ENCODE data around the gene OTOGL. TPM values are rescaled to one million over a fixed set of nuclear protein-coding genes. Genes with fewer than 3 reads are reported as not detected.
"Not testable (repeated sequence)": the region's sequence is repeated elsewhere in the genome, so short reads cannot be mapped to it uniquely, and the experiment has no call there.

OTOGL gene
- total and polyA plus RNA-seq, 4 donors = 0.20 to 0.62 (median 0.54) TPM; not detected in 1

DNA sequence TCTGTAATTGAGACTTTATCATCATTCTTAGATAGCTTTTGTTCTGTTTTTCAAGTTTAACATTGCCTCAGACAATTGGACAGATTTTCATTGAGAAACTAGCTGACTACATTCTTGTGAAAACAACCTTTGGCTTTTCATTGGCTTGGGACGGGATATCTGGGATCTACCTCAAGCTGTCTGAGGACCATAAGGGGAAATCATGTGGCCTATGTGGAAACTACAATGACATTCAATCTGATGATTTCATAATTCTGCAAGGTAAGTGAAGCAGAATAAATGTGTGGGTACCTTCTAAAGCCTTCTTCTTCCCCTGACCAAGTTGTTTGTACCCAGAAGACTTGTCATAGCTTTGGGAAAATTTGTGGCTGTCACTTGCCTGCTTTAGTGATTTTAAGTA is 133.5 kb downstream of the OTOGL start:
- Histone ChIP-seq H3K4me3 (ENCODE audit: low read length in 2 of 2) (no peak overlapping the region), H3K9me3 (ENCODE audit: control insufficient read depth, low read length) (no peaks in the 10 kb centered on the region), H3K4me1 (ENCODE audit: control insufficient read depth in 1 of 2, insufficient read depth in 2 of 2, low read length in 2 of 2) (no peaks in the 10 kb centered on the region), H3K27ac (ENCODE audit: low read depth in 1 of 2, low read length in 2 of 2) (no peak overlapping the region), H3K27me3 (ENCODE audit: control insufficient read depth in 1 of 2, insufficient read depth in 2 of 2, low read length in 1 of 2) (no peaks in the 10 kb centered on the region), H3K36me3 (ENCODE audit: control insufficient read depth in 1 of 2, insufficient read depth in 2 of 2, low read length in 1 of 2) (no peaks in the 10 kb centered on the region)
- intact Hi-C loops (cut with DNase I) = no loop called here
- DNase-seq (no peak), ATAC-seq (ENCODE audit: low FRiP score) (no peak)
- 77 to 84% methylated on average over 1 of the region's 1 CpG for WGBS, 2 donors

DNA sequence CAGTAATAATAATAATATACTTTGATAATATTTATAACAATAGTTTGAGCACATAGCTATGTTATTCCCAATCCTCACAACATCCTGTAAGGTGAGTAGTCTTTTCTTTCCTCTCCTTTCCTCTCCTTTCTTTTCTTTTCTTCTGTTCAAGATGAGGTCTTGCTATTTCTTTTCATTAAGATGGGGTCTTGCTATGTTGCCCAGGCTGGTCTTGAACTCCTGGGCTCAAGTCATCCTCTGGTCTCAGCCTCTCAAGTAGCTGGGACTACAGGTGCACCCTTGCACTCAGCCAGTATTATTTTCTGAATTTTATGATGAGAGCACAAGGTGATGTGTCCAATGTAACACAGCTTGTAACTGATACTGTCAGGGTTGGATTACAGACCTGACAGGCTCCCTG is 134.6 kb downstream of the OTOGL start:
- H3K27ac ChIP-seq (ENCODE audit: low read depth in 1 of 2, low read length in 2 of 2) = no peak overlapping the region
- H3K4me3 ChIP-seq (ENCODE audit: low read length in 2 of 2) = no peak overlapping the region
- no peaks in the 10 kb centered on the region for H3K9me3 ChIP-seq (ENCODE audit: control insufficient read depth, low read length)
- ATAC-seq (ENCODE audit: low FRiP score) (no peak), DNase-seq (no peak)
- H3K27me3 ChIP-seq (ENCODE audit: control insufficient read depth in 1 of 2, insufficient read depth in 2 of 2, low read length in 1 of 2) = no peaks in the 10 kb centered on the region
- no peaks in the 10 kb centered on the region for H3K36me3 ChIP-seq (ENCODE audit: control insufficient read depth in 1 of 2, insufficient read depth in 2 of 2, low read length in 1 of 2)
- no peaks in the 10 kb centered on the region for H3K4me1 ChIP-seq (ENCODE audit: control insufficient read depth in 1 of 2, insufficient read depth in 2 of 2, low read length in 2 of 2)
- intact Hi-C loops (cut with DNase I) = no loop called here

- DNase-seq (no peak), ATAC-seq (ENCODE audit: low FRiP score) (no peak)
- H3K27ac ChIP-seq (ENCODE audit: low read depth in 1 of 2, low read length in 2 of 2) = no peak overlapping the region
- no peaks in the 10 kb centered on the region for H3K36me3 ChIP-seq (ENCODE audit: control insufficient read depth in 1 of 2, insufficient read depth in 2 of 2, low read length in 1 of 2)
- no peaks in the 10 kb centered on the region for H3K27me3 ChIP-seq (ENCODE audit: control insufficient read depth in 1 of 2, insufficient read depth in 2 of 2, low read length in 1 of 2)
- no peaks in the 10 kb centered on the region for H3K9me3 ChIP-seq (ENCODE audit: control insufficient read depth, low read length)
- H3K4me1 ChIP-seq (ENCODE audit: control insufficient read depth in 1 of 2, insufficient read depth in 2 of 2, low read length in 2 of 2) = no peaks in the 10 kb centered on the region
- H3K4me3 ChIP-seq (ENCODE audit: low read length in 2 of 2) = no peak overlapping the region
- WGBS, 2 donors = 82 to 85% methylated on average over 3 of the region's 3 CpGs
- intact Hi-C loops (cut with DNase I) = no loop called here
Measured at GRCh38 chr12:80234667-80235066, 135.3 kb downstream of the OTOGL start.

DNA sequence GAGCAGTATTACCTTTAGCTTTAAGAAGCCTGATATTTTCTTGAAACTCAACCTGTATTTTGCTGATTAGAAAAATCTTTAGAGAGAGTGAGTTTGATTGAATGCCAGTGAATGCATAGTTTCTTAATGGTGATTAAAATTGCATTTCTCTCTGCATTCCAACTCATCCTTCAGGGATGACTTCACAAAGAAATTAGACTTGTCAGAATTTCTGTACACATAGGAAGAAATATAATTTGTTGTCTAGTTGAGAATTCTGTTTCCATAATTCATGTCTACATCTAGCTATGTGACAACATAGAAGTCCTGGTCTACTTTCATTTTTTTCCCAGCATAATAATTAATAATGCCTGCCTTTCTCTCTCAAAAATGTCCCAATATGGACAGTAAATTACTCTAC is 136.6 kb downstream of the OTOGL start:
- no peak for ATAC-seq (ENCODE audit: low FRiP score)
- no peaks in the 10 kb centered on the region for H3K9me3 ChIP-seq (ENCODE audit: control insufficient read depth, low read length)
- H3K4me3 ChIP-seq (ENCODE audit: low read length in 2 of 2) = no peak overlapping the region
- H3K36me3 ChIP-seq (ENCODE audit: control insufficient read depth in 1 of 2, insufficient read depth in 2 of 2, low read length in 1 of 2) = no peaks in the 10 kb centered on the region
- no peak for DNase-seq
- intact Hi-C loops (cut with DNase I) = no loop called here
- no peak overlapping the region for H3K27ac ChIP-seq (ENCODE audit: low read depth in 1 of 2, low read length in 2 of 2)
- no peaks in the 10 kb centered on the region for H3K4me1 ChIP-seq (ENCODE audit: control insufficient read depth in 1 of 2, insufficient read depth in 2 of 2, low read length in 2 of 2)
- no peaks in the 10 kb centered on the region for H3K27me3 ChIP-seq (ENCODE audit: control insufficient read depth in 1 of 2, insufficient read depth in 2 of 2, low read length in 1 of 2)

- H3K4me3 ChIP-seq (ENCODE audit: low read length in 2 of 2) = no peak overlapping the region
- H3K4me1 ChIP-seq (ENCODE audit: control insufficient read depth in 1 of 2, insufficient read depth in 2 of 2, low read length in 2 of 2) = no peaks in the 10 kb centered on the region
- no peak for DNase-seq
- no peak overlapping the region for H3K27ac ChIP-seq (ENCODE audit: low read depth in 1 of 2, low read length in 2 of 2)
- ATAC-seq (ENCODE audit: low FRiP score) = no peak
- H3K9me3 ChIP-seq (ENCODE audit: control insufficient read depth, low read length) = no peaks in the 10 kb centered on the region
- H3K36me3 ChIP-seq (ENCODE audit: control insufficient read depth in 1 of 2, insufficient read depth in 2 of 2, low read length in 1 of 2) = no peaks in the 10 kb centered on the region
- no peaks in the 10 kb centered on the region for H3K27me3 ChIP-seq (ENCODE audit: control insufficient read depth in 1 of 2, insufficient read depth in 2 of 2, low read length in 1 of 2)
- intact Hi-C loops (cut with DNase I) = no loop called here
Measured at GRCh38 chr12:80239867-80240266, 140.5 kb downstream of the OTOGL start.

GRCh38 chr12:80241576-80242273 is 142.4 kb downstream of the OTOGL start:
- WGBS, 2 donors = 4 to 7% methylated on average over 5 of the region's 5 CpGs
- no peak for DNase-seq
- Histone ChIP-seq H3K9me3 (ENCODE audit: control insufficient read depth, low read length) (no peaks in the 10 kb centered on the region), H3K4me1 (ENCODE audit: control insufficient read depth in 1 of 2, insufficient read depth in 2 of 2, low read length in 2 of 2) (no peaks in the 10 kb centered on the region), H3K27ac (ENCODE audit: low read depth in 1 of 2, low read length in 2 of 2) (peak overlapping the region in 1 of 2 donors; percentile 18), H3K4me3 (ENCODE audit: low read length in 2 of 2) (no peak overlapping the region), H3K27me3 (ENCODE audit: control insufficient read depth in 1 of 2, insufficient read depth in 2 of 2, low read length in 1 of 2) (no peaks in the 10 kb centered on the region), H3K36me3 (ENCODE audit: control insufficient read depth in 1 of 2, insufficient read depth in 2 of 2, low read length in 1 of 2) (no peaks in the 10 kb centered on the region)
- intact Hi-C loops (cut with DNase I) = no loop called here
- no peak for ATAC-seq (ENCODE audit: low FRiP score)

DNA sequence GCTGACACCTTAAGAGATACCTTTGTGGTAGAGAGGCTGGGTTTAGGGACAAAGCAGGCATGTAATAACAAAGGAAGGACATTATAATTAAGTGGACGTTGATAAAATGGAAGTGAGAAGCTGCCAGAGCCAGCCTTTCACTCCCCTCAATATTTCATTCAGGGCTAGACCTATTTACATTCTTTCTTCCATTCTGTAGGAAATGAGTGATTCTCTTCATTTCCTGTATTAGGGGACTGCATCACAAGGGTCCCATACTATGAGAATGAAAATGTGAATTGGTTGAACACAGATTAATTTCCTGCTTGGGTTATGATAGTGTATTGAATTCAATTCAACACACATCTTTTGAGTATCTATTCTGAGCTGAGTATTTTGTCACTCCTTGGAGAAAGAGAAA is 143.0 kb downstream of the OTOGL start:
- Histone ChIP-seq H3K9me3 (ENCODE audit: control insufficient read depth, low read length) (no peaks in the 10 kb centered on the region), H3K27me3 (ENCODE audit: control insufficient read depth in 1 of 2, insufficient read depth in 2 of 2, low read length in 1 of 2) (no peaks in the 10 kb centered on the region), H3K4me1 (ENCODE audit: control insufficient read depth in 1 of 2, insufficient read depth in 2 of 2, low read length in 2 of 2) (no peaks in the 10 kb centered on the region), H3K4me3 (ENCODE audit: low read length in 2 of 2) (no peak overlapping the region), H3K27ac (ENCODE audit: low read depth in 1 of 2, low read length in 2 of 2) (peak overlapping the region in 1 of 2 donors; percentile 18), H3K36me3 (ENCODE audit: control insufficient read depth in 1 of 2, insufficient read depth in 2 of 2, low read length in 1 of 2) (no peaks in the 10 kb centered on the region)
- no peak for ATAC-seq (ENCODE audit: low FRiP score)
- DNase-seq = no peak
- intact Hi-C loops (cut with DNase I) = no loop called here
- 4 to 8% methylated on average over 1 of the region's 1 CpG for WGBS, 2 donors

DNA sequence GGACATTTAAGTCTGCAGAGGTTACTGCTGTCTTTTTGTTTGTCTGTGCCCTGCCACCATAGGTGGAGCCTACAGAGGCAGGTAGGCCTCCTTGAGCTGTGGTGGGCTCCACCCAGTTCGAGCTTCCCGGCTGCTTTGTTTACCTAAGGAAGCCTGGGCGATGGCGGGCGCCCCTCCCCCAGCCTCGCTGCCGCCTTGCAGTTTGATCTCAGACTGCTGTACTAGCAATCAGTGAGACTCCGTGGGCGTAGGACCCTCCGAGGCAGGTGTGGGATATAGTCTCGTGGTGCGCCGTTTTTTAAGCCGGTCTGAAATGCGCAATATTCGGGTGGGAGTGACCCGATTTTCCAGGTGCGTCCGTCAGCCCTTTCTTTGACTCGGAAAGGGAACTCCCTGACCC is 150.2 kb downstream of the OTOGL start:
- ATAC-seq (ENCODE audit: low FRiP score); H3K27me3 ChIP-seq (ENCODE audit: control insufficient read depth in 1 of 2, insufficient read depth in 2 of 2, low read length in 1 of 2); H3K27ac ChIP-seq (ENCODE audit: low read depth in 1 of 2, low read length in 2 of 2); intact Hi-C loops (cut with DNase I); H3K4me3 ChIP-seq (ENCODE audit: low read length in 2 of 2); H3K36me3 ChIP-seq (ENCODE audit: control insufficient read depth in 1 of 2, insufficient read depth in 2 of 2, low read length in 1 of 2); H3K4me1 ChIP-seq (ENCODE audit: control insufficient read depth in 1 of 2, insufficient read depth in 2 of 2, low read length in 2 of 2); DNase-seq; H3K9me3 ChIP-seq (ENCODE audit: control insufficient read depth, low read length): not testable (repeated sequence)
- 57 to 67% methylated on average over 15 to 20 of the region's 20 CpGs for WGBS, 2 donors

- ATAC-seq (ENCODE audit: low FRiP score) (no peak), DNase-seq (no peak)
- Histone ChIP-seq H3K4me3 (ENCODE audit: low read length in 2 of 2) (no peak overlapping the region), H3K27ac (ENCODE audit: low read depth in 1 of 2, low read length in 2 of 2) (no peak overlapping the region), H3K27me3 (ENCODE audit: control insufficient read depth in 1 of 2, insufficient read depth in 2 of 2, low read length in 1 of 2) (no peaks in the 10 kb centered on the region), H3K9me3 (ENCODE audit: control insufficient read depth, low read length) (no peaks in the 10 kb centered on the region), H3K36me3 (ENCODE audit: control insufficient read depth in 1 of 2, insufficient read depth in 2 of 2, low read length in 1 of 2) (no peaks in the 10 kb centered on the region), H3K4me1 (ENCODE audit: control insufficient read depth in 1 of 2, insufficient read depth in 2 of 2, low read length in 2 of 2) (no peaks in the 10 kb centered on the region)
- WGBS, 2 donors = 85 to 93% methylated on average over 2 of the region's 2 CpGs
- intact Hi-C loops (cut with DNase I) = no loop called here
Measured at GRCh38 chr12:80257920-80258319, 158.6 kb downstream of the OTOGL start.

Measured in aorta (tissue), 5 donors.